Activated CD8-positive, alpha-beta memory T cell treated with anti-CD3 and anti-CD28 coated beads, Interleukin-2, amount 10 ng/mL, durations not matched to agents 7 days and 5 days (primary cell): ENCODE results near the gene TIMM44. TPM values are rescaled to one million over a fixed set of nuclear protein-coding genes. Genes with fewer than 3 reads are reported as not detected.
"Not testable (repeated sequence)": the region's sequence is repeated elsewhere in the genome, so short reads cannot be mapped to it uniquely, and the experiment has no call there.

Experiments
- ATAC-seq: fragments of 150-1000 bp; cut with Tn5 transposase; one replicate; pipeline ENCODE4 v1.10.0; 2021; ENCODE audit warnings: moderate library complexity
- CTCF ChIA-PET: fragments of 350-600 bp; sonication (Branson Sonifier 250); formaldehyde crosslinking; loops from one replicate; lab custom pipeline; 2021; ENCODE audit warnings: antibody characterized with exemption; lab: Charles Lee
- DNase-seq: peaks from one replicate; pipeline ENCODE4 v3.0.0-alpha.2; 2020
- H3K27ac Mint-ChIP-seq: one replicate; pipeline ENCODE4 v1.8.0; 2021; ENCODE audit warnings: mild to moderate bottlenecking, mixed read lengths
- H3K27me3 Mint-ChIP-seq: one replicate; pipeline ENCODE4 v1.8.0; 2021; ENCODE audit warnings: mixed read lengths
- H3K36me3 Mint-ChIP-seq: one replicate; pipeline ENCODE4 v1.8.0; 2021; ENCODE audit warnings: mild to moderate bottlenecking, mixed read lengths
- H3K4me1 Mint-ChIP-seq: one replicate; pipeline ENCODE4 v1.8.0; 2021; ENCODE audit warnings: mixed read lengths
- H3K4me3 Mint-ChIP-seq: one replicate; pipeline ENCODE4 v1.8.0; 2021; ENCODE audit warnings: mild to moderate bottlenecking, moderate library complexity, mixed read lengths
- H3K9me3 Mint-ChIP-seq: one replicate; pipeline ENCODE4 v1.8.0; 2022; ENCODE audit warnings: low read depth, mixed read lengths
- total RNA-seq, 2 experiments: library from RNA; stranded (reverse); gene quantifications; one replicate each; pipeline ENCODE4 v1.2.3, GENCODE V29; 2021

Gene TIMM44
- total RNA-seq, 2 experiments from 2014 or later: 63.7 to 76.4 TPM

- Mint-ChIP-seq H3K4me3 (no peak overlapping the region), H3K27me3 (no peaks in the 10 kb centered on the region), H3K36me3 (peaks cover 4% of the 10 kb centered on the region), H3K4me1 (peaks cover 25% of the 10 kb centered on the region), H3K27ac (no peak overlapping the region), H3K9me3 (no peaks in the 10 kb centered on the region)
- no peak for DNase-seq
- CTCF ChIA-PET: interaction anchor here (0.7 to 7.6 kb wide), 3 partner anchors 9 to 71 kb away, joined by 3 to 75 read pairs (median 8); partner anchors contain the start of genes TGFBR3L and TIMM44
- no peak for ATAC-seq
Observed at GRCh38 chr19:7924241-7924640, 19.2 kb downstream of the TIMM44 start.

DNA sequence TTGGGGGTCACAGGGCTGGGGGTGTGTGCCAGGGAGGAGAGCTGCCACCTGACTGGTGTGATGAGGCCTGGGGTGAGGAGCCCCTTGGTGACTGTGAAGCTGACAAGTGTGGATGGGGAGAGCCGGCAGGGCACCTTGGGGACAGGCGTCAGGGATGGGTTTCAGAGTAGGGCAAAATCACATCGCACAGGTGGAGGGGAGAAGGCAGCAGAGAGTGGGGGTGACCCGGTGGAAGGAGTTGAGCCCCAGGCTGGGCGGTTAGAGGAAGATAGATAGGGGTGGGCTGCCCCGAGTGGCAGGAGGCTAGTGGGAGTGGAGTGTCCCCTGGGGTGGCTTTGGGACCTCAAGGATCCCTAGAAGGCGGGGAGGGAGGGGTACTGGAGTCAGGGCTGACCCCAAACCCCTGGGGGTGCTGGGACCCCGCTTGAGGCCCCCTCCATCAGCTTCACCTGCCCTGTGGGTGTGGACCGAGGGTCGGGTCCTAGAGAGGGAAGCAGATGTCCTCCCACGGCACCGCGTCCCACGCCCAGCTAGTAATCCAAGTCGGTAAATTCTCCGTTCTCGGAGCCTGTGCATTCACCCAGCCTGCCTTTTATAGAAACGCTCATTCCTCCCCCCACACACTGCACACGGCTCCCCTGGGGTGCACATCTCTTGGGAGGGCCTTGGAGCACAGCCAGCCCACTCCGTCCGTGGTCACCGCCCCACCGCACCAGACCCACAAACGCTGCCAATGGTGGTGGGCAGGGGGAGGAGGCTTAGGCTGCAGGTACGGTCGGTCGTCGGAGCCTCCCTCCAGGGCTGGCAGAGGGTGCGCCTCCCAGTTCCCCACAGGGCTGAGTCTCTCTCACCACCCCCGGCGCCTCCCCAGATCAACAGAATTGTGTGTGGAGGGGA lies 19.9 kb downstream of the TIMM44 start:
- Mint-ChIP-seq H3K4me3 (no peak overlapping the region), H3K27ac (no peak overlapping the region), H3K9me3 (no peaks in the 10 kb centered on the region), H3K36me3 (peaks cover 4% of the 10 kb centered on the region), H3K27me3 (peaks cover 2% of the 10 kb centered on the region), H3K4me1 (peaks cover 26% of the 10 kb centered on the region)
- ATAC-seq (no peak), DNase-seq (no peak)
- CTCF ChIA-PET: interaction anchor here (0.7 to 7.6 kb wide), 6 partner anchors 8 to 70 kb away, joined by 3 to 75 read pairs (median 6); partner anchors contain the start of genes MAP2K7, TGFBR3L and TIMM44

DNA sequence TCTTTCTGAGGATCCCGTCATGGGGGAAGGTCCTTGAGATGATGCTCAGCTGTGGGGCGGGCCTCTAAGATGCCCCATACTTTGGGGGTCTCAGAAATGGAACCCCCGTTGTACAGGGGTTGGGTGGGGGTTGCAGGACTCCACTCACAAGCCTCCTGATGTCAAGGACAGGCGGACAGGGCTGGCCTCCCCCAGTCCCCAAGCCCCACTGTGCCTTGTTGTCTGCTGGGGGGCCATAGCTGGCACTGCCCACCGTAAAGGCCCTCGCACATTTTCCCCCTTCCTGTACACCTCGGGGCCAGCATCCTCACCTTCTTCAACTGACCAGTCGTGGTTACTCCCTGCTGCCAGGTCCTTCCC lies 20.6 kb downstream of the TIMM44 start:
- Mint-ChIP-seq H3K4me1 (peaks cover 30% of the 10 kb centered on the region), H3K27ac (no peak overlapping the region), H3K9me3 (no peaks in the 10 kb centered on the region), H3K4me3 (no peak overlapping the region), H3K36me3 (peaks cover 4% of the 10 kb centered on the region), H3K27me3 (peaks cover 9% of the 10 kb centered on the region)
- DNase-seq: no peak
- no peak for ATAC-seq
- CTCF ChIA-PET: interaction anchor here (1.6 to 7.6 kb wide), 5 partner anchors 11 to 69 kb away, joined by 4 to 75 read pairs (median 8); partner anchors contain the start of genes MAP2K7 and TIMM44

DNA sequence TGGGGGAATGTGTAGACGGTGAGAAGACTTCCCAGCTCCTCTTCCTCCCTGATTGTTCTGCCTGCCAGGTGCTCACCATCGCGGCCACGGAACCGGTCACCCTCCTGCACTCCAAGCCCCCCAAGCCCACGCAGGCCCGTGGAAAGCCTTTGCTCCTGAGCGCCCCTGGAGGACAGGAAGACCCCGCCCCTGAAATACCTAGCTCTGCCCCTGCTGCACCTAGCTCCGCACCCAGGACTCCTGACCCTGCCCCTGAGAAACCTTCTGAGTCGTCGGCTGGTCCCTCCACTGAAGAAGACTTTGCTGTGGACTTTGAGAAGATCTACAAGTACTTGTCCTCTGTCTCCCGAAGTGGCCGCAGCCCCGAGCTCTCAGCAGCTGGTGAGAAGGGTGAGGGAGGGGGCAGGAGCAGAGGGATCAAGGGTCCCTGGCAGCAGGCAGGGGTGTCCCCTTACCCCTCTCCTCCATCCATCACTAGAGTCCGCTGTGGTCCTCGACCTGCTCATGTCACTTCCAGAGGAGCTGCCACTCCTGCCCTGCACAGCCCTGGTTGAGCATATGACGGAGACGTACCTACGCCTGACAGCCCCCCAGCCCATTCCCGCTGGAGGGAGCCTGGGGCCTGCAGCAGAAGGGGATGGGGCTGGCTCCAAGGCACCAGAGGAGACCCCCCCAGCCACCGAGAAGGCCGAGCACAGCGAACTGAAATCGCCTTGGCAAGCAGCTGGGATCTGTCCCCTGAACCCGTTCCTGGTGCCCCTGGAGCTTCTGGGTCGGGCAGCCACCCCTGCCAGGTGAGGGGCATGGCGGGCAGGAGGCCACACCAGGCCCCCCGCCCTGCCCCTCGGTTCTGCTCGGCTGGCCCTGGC lies 21.3 kb downstream of the TIMM44 start:
- CTCF ChIA-PET: interaction anchor here (1.0 to 7.6 kb wide), 8 partner anchors 7 to 241 kb away, joined by 4 to 75 read pairs (median 8); partner anchors contain the start of genes MAP2K7, TIMM44 and TRAPPC5
- H3K27ac Mint-ChIP-seq: no peak overlapping the region
- peaks cover 31% of the 10 kb centered on the region for H3K4me1 Mint-ChIP-seq
- peaks cover 12% of the 10 kb centered on the region for H3K27me3 Mint-ChIP-seq
- peaks cover 4% of the 10 kb centered on the region for H3K36me3 Mint-ChIP-seq
- ATAC-seq: no peak
- peak overlapping the region; percentile 12 for H3K4me3 Mint-ChIP-seq
- no peak for DNase-seq
- H3K9me3 Mint-ChIP-seq: no peaks in the 10 kb centered on the region

DNA sequence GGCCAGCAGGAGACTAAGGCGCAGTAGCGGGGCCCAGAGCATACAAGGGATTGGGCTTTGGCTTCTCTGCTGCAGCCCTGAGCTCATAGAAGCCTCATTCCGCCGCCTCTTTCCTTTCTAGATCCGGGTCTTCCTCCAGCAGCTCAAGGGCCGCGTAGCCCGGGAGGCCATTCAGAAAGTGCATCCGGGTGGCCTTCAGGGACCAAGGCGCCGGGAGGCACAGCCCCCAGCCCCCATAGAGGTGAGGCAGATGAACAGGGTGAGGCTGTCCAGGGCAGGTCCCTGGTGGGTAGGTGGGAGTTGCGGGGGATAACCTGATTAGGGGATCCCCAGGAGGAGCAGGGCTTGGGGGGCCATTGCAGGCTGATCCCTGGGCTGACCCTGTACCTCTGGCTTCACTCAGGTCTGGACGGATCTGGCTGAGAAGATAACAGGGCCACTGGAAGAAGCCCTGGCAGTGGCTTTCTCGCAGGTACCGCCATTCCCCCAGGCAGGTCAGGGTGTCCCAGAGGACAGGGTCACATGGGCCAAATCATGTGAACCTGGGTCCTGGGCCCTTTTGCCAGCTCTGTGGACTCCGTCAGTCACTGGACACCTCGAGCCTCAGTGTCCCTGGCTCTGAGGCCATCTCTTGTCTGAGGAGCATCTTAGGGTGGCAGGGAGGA lies 22.0 kb downstream of the TIMM44 start:
- no peak for DNase-seq
- no peaks in the 10 kb centered on the region for H3K9me3 Mint-ChIP-seq
- CTCF ChIA-PET: interaction anchor here (1.0 to 7.6 kb wide), 8 partner anchors 8 to 241 kb away, joined by 3 to 75 read pairs (median 6); partner anchors contain the start of genes TIMM44 and TRAPPC5
- H3K36me3 Mint-ChIP-seq: peaks cover 4% of the 10 kb centered on the region
- H3K4me3 Mint-ChIP-seq: peak overlapping the region; percentile 83
- H3K27me3 Mint-ChIP-seq: peaks cover 16% of the 10 kb centered on the region
- peaks cover 34% of the 10 kb centered on the region for H3K4me1 Mint-ChIP-seq
- ATAC-seq: no peak
- peak overlapping the region; percentile 92 for H3K27ac Mint-ChIP-seq

DNA sequence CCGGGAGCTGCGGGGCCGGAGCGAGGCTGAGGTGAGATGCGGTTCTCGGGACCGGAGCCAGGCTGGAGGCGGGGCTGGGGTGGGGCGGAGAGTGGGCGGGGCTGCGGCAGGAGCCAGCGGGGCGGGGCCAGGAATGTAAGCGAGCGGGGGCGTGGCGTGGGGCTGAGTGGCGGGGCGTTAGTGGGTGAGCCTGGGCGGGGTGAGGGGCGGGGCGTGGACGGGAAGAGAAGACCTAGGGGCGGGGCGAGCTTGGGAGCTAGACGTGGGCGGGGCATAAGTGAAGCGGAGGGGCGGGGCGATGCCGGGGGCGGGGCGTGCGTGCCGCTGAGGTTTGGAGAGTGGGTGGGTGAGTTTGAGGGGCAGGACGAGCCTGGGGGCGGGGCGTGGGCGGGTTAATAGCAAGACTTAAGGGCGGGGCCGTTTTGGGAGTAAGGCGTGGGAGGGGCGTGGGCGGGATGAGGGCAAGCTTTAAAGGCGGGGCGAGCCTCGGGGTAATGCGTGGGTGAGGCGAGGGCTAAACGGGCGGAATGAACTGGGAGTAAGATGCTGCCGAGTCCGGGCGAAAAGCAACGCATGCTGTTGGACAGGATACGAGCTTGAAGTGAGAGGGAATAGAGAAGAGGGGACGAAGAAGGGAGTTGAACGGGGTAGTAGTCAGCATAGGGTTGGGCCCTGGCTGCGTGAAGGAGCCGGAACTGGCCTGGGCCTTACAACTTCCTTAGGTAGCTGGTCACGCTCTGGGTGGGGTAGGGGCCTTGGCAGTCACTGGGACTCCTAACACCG lies 22.8 kb downstream of the TIMM44 start:
- Mint-ChIP-seq H3K36me3 (peaks cover 4% of the 10 kb centered on the region), H3K4me1 (peaks cover 31% of the 10 kb centered on the region), H3K4me3 (peak overlapping the region; percentile 83), H3K27me3 (peaks cover 20% of the 10 kb centered on the region), H3K9me3 (no peaks in the 10 kb centered on the region), H3K27ac (peak overlapping the region; percentile 92)
- ATAC-seq (peak; percentile 64), DNase-seq (peak; percentile 99)
- CTCF ChIA-PET: interaction anchor here (1.0 to 7.6 kb wide), 13 partner anchors 9 to 352 kb away, joined by 3 to 75 read pairs (median 5); partner anchors contain the start of genes MAP2K7 and TIMM44

DNA sequence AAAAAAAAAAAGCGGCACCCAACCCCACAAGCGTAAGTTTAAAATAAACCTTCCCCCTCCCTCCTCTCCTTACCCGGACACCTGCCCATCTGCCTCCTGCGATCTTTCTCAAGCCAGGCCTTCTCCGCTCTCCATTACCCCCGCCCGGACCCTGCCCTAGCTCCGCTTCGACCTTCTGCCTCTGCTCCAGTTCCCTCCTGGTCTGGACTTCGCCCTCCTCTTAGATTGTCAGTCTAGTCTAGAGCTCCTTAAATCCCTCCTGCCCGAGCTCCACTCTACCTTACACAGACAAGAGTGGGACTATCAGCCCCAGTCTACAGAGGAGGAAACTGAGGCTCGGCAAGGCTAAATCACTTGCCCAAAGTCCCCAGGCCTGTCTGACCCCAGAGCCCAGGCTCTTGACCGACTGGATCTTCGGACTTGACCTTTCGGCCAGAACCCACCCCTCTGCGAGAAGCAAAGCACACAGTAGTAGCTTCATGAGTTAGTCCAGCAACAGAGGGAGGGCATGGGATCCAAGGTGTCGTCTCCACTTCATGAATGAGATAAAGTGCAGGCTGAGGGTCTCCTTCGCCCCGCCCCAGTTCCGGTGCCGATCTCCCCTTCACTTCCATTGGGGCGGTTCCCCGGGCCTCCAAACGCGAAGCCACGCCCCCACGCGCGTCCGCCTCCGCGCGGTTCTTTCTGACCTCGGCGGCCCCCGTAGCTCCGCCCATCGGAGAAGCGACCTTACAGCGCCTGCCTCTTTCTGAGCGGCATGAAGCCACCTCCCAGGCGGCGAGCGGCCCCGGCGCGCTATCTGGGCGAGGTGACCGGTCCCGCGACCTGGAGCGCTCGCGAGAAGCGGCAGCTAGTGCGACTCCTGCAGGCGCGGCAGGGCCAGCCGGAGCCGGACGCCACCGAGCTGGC lies 23.6 kb downstream of the TIMM44 start, which contains the start of gene SNAPC2:
TSS of gene SNAPC2 (plus strand) at position 729 of the 909 bp plus-strand sequence. CDS start at position 758, 29 bp downstream.
- Mint-ChIP-seq H3K4me3 (peak within 1 kb of the TSS; percentile 83), H3K36me3 (peaks cover 4% of the 10 kb centered on the region), H3K27ac (peak within 1 kb of the TSS; percentile 92), H3K9me3 (no peaks in the 10 kb centered on the region), H3K27me3 (peaks cover 28% of the 10 kb centered on the region), H3K4me1 (peaks cover 32% of the 10 kb centered on the region)
- ATAC-seq (peak; percentile 78), DNase-seq (peak; percentile 98)
- CTCF ChIA-PET: interaction anchor here (1.0 to 7.6 kb wide), 12 partner anchors 10 to 351 kb away, joined by 3 to 75 read pairs (median 6); partner anchors contain the start of genes MAP2K7 and TIMM44

- H3K9me3 Mint-ChIP-seq: no peaks in the 10 kb centered on the region
- H3K27ac Mint-ChIP-seq: no peak overlapping the region
- peak overlapping the region; percentile 76 for H3K4me3 Mint-ChIP-seq
- peaks cover 4% of the 10 kb centered on the region for H3K36me3 Mint-ChIP-seq
- CTCF ChIA-PET: interaction anchor here (0.9 to 7.6 kb wide), 9 partner anchors 10 to 350 kb away, joined by 3 to 75 read pairs (median 6); partner anchors contain the start of genes MAP2K7 and TIMM44
- H3K4me1 Mint-ChIP-seq: peaks cover 32% of the 10 kb centered on the region
- peaks cover 29% of the 10 kb centered on the region for H3K27me3 Mint-ChIP-seq
- ATAC-seq: no peak
- DNase-seq: no peak
Observed at GRCh38 chr19:7918615-7919421, 24.6 kb downstream of the TIMM44 start.

DNA sequence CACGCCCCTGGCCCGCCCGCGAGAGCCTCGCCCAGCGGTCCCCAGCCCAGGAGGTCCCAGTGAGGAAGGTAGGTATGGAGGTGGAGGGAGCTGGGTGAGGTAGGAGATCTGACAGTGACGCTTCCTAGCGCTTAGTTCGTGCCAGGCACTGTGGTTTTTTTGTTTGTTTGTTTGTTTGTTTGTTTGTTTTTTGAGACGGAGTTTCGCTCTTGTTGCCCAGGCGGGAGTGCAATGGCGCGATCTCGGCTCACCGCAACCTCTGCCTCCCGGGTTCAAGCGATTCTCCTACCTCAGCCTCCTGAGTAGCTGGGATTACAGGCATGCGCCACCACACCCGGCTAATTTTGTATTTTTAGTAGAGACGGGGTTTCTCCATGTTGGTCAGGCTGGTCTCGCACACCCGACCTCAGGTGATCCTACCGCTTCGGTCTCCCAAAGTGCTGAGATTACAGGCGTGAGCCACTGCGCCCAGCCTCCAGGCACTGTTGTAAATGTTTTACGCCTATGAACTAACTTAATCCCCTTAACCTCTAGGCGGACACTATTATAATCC lies 25.3 kb downstream of the TIMM44 start:
- H3K9me3 Mint-ChIP-seq, H3K36me3 Mint-ChIP-seq, ATAC-seq, DNase-seq, H3K27ac Mint-ChIP-seq: not testable (repeated sequence)
- CTCF ChIA-PET: interaction anchor here (0.8 to 7.6 kb wide), 9 partner anchors 11 to 84 kb away, joined by 3 to 75 read pairs (median 4); partner anchors contain the start of genes MAP2K7 and TIMM44
- Mint-ChIP-seq H3K4me3 (peak overlapping the region; percentile 54), H3K27me3 (peaks cover 29% of the 10 kb centered on the region), H3K4me1 (peaks cover 32% of the 10 kb centered on the region)
